Stimulated activated CD4-positive, alpha-beta T cell treated with anti-CD3 and anti-CD28 coated beads, TNF-alpha, amount 100 ng/mL, for 24 hours (primary cell): ENCODE measurements around the gene IQGAP3.
A peak's percentile ranks its signal among the peaks of the same experiment; 100 is the strongest.
"Not testable (repeated sequence)": the region's sequence is repeated elsewhere in the genome, so short reads cannot be mapped to it uniquely, and the experiment has no call there.

Experiments used
- DNase-seq, 3 experiments: peaks; one replicate each; pipeline ENCODE4 v3.0.0-alpha.2; 2020; ENCODE audit warnings: low read depth in 3 of 3

IQGAP3 gene, protein sequence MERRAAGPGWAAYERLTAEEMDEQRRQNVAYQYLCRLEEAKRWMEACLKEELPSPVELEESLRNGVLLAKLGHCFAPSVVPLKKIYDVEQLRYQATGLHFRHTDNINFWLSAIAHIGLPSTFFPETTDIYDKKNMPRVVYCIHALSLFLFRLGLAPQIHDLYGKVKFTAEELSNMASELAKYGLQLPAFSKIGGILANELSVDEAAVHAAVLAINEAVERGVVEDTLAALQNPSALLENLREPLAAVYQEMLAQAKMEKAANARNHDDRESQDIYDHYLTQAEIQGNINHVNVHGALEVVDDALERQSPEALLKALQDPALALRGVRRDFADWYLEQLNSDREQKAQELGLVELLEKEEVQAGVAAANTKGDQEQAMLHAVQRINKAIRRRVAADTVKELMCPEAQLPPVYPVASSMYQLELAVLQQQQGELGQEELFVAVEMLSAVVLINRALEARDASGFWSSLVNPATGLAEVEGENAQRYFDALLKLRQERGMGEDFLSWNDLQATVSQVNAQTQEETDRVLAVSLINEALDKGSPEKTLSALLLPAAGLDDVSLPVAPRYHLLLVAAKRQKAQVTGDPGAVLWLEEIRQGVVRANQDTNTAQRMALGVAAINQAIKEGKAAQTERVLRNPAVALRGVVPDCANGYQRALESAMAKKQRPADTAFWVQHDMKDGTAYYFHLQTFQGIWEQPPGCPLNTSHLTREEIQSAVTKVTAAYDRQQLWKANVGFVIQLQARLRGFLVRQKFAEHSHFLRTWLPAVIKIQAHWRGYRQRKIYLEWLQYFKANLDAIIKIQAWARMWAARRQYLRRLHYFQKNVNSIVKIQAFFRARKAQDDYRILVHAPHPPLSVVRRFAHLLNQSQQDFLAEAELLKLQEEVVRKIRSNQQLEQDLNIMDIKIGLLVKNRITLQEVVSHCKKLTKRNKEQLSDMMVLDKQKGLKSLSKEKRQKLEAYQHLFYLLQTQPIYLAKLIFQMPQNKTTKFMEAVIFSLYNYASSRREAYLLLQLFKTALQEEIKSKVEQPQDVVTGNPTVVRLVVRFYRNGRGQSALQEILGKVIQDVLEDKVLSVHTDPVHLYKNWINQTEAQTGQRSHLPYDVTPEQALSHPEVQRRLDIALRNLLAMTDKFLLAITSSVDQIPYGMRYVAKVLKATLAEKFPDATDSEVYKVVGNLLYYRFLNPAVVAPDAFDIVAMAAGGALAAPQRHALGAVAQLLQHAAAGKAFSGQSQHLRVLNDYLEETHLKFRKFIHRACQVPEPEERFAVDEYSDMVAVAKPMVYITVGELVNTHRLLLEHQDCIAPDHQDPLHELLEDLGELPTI (N-terminal part only)

DNA sequence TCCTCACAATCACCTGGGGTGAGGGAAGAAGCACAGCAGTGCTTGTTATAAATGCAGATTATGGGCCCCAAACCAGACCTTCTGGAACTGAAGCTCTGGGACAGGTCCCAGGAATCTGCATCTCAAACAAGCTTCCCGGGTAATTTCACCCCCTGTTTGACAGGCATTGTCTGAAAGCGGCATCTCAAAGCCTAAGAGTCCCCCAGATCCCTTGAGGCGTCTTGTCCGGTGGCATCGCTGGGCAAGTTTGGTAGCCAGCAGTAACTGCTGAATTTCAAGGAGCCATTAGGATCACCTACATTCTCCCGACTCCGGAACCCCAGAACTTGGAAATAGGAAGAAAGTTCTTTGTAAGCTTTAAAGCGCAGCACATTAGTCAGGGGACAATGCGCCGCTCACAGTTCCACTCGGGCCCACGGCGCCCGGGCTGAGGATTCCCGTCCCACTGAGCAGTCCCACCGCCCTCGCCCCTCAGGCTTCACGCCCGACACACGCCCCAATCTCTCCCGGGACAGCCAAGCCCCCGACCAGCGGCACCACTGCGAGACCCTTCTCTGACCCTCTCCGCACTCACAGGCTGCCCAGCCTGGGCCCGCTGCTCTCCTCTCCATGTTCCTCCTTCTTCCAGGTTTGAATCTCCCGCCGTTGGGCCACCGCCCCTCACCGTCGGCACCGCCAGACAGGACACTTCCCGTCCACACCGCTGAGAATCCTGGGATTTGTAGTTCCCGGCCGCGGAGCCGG, at the start of gene IQGAP3:
Gene IQGAP3 (minus strand): TSS at position 647 of the 744 bp plus-strand sequence. CDS start 36 bp downstream, at position 611.
- DNase-seq, result peak; percentile 40 to 73 (median 62)

DNA sequence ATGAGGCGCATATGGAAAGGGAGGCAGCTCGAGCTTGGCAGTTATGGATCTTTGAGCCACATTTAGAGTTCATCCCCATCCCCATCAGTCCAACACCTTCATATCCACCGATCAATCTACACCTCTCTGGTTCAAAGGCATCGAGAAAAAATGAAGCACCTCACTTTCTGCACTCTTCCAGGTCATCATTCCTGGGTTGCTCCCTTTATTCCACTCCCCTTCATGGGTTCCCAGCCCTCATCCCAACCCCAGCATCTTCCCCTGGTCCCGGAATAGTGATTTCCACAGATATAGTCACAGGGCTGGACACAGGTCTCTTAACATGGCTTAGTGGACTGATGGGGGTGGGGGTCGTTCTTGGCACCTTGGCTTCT, 47.2 kb upstream of the IQGAP3 start:
- no peak for DNase-seq

DNA sequence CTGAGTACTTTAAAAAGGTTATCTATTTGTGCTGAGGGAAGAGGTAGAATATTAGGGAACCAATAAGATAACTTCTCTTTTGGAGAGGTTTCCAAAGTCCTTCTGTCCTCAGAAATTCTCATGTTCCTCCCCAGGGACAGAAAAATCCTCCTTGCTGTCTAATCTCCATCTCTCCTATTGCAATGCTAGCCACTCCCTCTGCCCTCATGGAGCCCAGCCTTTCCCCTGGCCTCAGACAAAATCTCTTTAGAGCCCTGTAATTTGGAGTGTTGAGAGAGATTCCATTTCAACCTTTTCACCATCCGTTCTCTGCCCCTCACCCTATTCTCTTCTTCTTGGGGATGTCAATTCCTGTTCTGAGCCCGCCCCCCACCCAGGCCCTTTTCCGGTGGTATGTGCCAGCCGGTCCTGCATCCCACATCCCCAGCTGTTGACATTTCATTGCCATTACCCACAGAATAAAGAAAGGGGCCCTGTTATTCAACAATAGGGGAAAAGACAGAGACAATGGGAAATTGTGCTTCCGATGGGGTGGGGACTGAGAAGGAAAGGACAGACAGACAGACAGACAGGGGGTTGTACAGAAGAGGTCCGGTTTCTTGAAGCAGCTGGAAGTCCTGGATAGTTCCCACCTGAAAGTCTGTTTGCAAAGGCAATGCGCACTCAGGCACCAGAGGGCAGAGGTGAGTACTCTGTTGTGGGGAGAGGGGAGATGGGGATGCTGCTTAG, 46.7 kb upstream of the IQGAP3 start, which contains the start of gene HAPLN2:
Gene HAPLN2 (plus strand): TSS at position 563 of the 729 bp plus-strand sequence. CDS start 4,076 bp downstream, outside the sequence.
- DNase-seq, result no peak

DNA sequence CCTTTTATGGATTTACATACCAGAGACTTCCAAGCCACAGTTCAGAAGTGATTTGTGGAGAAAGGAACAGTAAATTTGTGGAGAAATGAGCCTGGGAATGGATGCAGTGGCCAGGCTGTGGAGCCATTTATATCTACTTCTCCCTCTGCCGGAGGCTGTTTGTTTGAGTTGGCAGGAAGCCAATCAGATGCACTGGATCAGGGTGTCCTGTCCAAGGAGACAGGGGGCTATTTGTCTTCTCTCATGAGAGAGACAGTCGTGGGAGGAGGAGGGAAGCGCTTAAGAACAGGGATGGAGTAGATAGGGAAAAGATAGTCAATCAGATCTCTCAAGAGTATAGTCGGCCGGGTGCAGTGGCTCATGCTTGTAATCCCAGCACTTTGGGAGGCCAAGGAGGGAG, 44.1 kb upstream of the IQGAP3 start:
- no peak for DNase-seq

DNA sequence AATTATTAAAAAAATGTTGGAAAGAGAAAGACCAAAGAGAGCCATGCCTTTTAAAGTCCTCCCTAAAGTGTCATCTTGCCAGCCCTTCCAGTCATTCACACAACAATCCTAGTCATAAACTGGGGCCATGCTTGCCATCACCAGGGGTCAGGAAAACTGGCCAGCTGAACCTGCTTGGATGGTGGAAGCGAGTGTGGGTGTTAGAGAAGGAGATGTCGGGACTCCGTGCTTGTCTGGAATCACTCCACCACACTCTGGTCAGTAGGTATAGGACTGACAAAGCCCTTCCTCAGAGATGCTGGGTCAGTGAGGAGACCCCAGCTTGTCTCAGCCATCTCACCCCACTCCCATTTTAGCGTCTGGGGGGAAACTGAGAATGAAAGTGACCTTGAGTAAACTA, 43.6 kb upstream of the IQGAP3 start:
- no peak for DNase-seq

DNA sequence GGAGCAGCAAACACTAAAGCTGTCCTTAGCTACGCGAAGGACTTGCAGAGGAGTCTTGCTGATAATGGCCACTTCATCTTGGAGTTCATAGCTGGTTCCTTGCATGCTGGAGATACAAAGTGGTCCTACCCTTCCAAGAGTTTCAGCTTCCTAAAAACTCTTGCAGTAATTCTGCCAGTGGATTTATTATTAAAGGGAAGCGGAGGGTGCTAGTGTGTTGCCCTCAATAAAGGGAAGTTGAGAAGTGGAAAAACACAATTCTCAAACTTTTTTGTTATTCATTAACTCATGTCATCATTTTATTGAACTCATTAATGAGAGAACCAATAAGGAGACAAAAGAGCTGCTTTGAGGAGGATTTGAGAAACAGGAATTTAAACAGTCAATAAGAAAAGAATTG, 40.3 kb upstream of the IQGAP3 start:
- no peak for DNase-seq

DNA sequence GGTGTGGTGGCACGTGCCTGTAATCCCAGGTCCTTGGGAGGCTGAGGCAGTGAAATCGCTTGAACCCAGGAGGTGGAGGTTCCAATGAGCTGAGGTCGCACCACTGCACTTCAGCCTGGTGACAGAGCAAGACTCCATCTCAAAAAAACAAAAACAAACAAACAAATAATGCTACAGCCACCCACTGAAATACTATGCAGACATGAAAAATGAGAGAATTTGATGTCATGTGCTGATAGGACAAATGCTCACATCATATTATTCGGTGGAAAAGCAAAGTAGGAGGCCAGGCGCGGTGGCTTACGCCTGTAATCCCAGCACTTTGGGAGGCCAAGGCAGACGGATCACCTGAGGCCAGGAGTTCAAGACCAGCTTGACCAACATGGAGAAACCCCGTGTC, 37.7 kb upstream of the IQGAP3 start:
- DNase-seq, result not testable (repeated sequence)

DNA sequence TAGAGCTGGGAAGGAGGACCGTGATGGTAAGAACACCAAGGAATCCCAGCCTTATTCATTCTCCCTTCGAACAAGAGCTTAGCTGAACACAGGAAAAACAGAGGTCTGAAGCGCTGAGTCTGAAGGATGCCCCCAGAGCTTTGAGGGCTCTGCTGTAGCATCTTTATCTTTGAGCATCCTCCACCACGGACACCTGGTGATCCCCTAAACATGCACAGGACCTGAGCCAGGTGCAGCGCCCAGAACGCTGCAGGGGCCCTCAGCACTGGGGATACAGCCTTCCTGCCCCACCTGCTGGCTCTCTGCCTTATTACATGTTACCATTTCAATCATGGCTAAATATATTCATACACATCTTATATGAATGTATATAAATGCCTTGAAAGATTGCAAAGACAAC, 36.6 kb upstream of the IQGAP3 start:
- DNase-seq, result peak in 2 of 3 experiments; percentile 45 to 50

DNA sequence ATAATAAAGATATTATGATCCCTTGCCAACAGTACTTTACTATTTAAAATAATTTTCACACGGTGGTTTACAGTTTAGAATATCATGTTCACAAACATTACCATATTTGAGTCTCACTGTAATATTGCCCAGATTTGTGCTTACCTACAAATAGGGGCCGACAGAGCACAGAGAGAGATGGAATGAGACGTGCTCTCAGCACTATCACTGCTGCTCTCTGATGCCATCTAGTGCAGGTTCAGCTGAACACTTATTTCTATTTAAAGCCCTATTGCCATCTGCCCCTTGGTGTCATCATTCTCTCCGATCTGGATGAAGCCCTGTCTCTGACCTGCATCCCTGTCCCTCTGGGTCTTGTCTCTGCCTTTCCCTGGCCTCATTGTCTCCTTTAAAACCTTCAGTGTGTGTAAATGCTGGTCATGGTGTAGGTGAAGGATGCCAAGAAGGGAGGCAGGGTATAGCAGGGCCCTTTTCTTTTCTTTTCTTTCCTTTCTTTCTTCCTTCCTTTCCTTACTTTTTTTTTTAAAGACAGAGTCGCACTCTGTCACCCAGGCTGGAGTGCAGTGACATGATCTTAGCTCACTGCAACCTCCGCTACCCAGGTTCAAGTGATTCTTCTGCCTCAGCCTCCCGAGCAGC, 35.8 kb upstream of the IQGAP3 start:
- peak in 2 of 3 experiments; percentile 39 to 43 for DNase-seq

DNA sequence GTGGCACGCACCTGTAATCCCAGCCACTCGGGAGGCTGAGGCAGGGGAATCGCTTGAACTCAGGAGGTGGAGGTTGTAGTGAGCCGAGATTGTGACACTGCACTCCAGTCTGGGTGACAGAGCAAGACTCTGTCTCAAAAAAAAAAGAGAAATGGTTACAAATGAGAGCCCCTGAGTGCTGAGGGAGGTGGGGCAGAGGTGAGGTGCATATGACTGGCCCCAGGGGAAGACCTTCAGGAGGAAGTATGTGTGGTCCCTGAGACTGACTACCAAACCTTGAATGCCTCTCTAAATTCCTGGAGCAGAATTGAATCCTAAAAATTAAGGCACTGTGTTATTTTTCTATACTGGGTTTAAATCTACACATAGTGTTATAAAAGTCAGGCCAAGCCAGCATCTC, 35.0 kb upstream of the IQGAP3 start:
- not testable (repeated sequence) for DNase-seq

DNA sequence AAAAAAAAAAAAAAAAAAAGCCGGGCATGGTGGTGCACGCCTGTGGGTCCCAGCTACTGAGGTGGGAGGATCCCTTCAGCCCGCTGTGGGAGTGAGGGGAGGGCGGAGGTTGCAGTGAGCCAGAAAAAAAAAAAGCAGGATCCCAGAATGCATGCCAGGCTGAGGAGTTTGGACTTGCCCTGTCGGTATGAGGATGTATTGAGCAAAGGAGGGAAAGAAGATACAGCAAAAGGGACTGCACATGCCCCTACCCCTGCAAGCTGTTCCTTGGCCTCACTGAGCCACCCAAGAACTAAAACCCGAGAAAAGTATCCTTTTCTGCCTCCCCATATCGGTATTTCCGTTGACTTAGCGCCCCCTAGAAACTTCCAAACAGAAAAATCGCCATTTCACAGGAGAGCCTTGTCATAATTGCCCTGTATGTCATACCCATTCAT, 30.2 kb upstream of the IQGAP3 start:
- DNase-seq, result no peak

DNA sequence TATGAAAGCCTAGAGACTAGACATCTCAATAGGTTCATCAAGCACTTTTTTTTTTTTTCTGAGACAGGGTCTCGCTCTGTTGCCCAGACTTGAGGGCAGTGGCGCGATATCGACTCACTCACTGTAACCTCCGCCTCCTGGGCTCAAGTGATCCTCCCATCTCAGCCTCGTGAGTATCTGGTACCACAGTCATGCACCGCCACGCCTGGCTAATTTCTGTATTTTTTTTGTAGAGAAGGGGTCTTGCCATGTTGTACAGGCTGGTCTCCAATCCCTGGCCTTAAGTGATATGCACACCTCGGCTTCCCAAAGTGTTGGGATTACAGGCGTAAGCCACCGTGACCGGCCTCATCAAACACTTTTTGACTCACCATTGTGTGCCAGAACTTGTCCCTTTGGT, 29.5 kb upstream of the IQGAP3 start:
- no peak for DNase-seq

DNA sequence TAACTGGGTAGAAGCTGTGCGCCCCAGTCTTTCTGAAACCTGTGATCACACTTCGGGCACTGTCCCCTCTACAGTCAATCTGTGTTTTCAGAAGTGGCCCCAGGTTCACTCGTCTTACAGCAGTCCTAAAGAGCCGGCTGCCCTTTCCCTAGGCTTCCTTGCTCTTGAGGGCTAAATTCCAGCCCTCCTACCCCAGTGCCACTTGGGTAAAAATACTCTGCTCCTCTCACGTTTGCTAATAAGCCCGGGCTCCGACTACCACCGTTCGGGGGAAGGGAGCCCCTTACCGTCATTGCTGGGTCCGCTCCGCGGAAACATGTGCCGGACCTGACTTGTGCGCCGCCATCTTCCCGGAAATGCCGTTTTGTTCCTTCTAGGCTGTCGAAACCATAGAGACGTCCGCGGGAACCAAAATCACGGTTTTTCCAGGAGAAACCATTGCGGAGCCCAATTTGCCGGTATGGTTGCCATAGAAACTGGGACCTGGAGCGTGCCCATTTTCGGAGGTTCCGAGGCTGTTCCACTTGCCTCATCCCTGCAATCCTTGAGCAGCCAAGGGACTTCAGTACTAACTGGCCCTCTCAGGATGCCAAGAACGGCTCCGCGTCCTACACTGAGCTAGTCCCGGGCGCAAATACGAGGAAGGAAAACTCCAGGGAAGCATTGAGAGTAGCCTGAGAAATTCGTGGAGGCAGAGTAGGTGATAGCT, 28.9 kb upstream of the IQGAP3 start, which contains the start of gene GPATCH4:
Gene GPATCH4 (minus strand): TSS at position 358 of the 709 bp plus-strand sequence.
- DNase-seq, result peak; percentile 63 to 76 (median 66)

DNA sequence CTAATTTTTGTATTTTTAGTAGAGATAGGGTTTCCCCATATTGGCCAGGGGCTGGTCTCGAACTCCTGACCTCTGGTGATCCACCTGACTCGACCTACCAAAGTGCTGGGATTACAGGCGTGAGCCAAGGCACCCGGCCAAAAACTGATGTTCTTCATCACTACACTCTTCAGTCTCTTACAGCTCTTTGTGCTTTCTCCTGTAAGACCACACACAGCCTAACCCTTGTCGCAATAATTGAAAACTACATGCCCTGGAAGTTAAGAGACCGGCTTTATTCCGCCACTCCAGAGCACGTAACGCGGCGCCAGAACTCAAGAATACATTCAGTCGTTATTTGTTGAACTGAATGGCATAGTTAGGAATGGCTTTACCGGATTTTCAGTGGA, 28.4 kb upstream of the IQGAP3 start:
- no peak for DNase-seq

DNA sequence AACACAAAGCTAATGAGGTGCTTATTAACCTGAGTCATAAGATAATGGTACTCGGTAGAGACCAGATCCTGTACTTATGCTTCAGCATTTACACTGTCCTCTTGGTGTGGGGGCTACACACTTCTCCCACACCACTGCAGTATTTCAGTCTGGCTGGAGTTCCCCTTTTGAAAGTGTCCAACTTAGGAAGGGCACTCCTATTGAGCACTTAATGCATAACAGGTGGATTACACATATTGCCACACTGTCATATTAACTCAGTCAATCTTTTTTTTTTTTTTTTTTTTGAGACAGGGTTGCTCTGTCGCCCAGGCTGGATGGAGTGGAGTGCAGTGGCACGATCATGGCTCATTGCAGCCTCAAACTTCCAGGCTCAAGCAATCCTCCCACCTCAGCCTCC, 27.4 kb upstream of the IQGAP3 start:
- no peak for DNase-seq

DNA sequence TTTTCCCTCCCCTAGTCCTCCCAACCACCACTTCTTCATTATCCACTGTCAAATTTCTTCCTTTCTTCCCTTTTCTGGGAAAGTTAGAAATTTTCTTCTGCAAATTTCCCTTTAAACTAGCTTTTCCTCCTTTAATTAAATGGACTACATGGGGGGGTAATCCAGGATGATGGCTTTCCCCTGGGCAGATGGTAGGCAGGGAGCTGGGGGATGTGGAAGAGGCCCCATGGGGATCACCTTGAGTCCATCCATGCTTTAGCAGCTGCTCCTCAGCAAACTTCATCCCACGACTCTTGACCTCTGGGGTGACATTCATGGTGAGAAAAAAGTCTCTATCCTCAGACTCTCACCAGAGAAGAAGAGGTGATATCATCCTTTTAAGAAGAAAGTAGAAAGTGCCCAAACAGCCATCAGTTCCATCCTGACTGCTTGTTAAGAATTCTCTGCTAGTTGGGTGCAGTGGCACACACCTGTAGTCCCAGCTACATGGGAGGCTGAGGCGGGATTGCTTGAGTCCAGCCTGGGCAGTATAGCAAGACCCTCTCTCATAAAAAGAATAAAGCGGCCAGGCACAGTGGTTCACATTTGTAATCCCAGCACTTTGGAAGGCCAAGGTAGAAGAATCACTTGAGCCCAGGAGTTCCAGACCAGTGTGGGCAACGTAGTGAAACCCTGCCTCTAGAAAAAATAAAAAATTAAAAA, 26.5 kb upstream of the IQGAP3 start:
- no peak for DNase-seq

DNA sequence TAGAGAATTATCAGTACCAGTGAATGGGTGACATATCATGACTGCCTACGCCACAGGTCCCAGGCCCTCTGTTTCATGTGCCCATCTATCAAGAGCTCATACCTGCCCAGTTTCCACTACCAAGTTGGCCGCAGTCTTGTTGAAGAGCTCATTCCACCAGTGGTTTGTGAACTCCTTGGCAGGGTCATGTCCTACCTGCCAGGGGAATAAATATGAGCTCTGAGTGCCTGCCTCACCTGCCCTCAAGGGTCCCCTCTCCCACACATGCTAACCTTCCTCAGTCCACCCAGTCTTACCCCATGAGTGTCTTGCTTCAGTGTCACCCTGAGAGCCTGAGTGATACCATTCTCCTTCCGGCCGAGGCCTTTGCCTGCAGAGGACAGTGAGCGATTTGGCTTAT, 25.8 kb upstream of the IQGAP3 start:
- DNase-seq, result no peak

DNA sequence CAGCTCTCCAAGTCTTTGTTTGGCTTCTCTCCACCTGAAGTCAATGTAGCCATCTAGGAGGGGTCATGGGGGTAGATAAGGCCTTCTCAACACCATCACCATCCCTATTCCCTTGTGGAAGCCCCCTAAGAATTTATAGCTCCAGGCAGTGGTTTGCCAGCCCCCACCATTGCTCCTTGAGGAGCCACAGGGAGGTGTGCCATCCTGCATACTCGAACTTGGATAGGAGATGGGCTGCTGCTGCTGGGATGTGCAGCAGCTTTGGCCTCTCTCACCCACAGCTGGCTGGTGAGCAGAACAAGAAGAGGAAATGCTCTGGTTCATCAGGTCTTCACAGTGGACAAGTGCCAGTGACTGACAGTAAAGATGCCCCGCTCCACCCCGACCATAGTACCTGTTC, 24.1 kb upstream of the IQGAP3 start:
- DNase-seq, result no peak
